ENCODE results near the gene PCMT1.
"Not testable (repeated sequence)": the region's sequence is repeated elsewhere in the genome, so short reads cannot be mapped to it uniquely, and the experiment has no call there.

The PCMT1 gene
- total RNA-seq = 64.9 to 112 (median 84.0) reads per million in 17 experiments

DNA sequence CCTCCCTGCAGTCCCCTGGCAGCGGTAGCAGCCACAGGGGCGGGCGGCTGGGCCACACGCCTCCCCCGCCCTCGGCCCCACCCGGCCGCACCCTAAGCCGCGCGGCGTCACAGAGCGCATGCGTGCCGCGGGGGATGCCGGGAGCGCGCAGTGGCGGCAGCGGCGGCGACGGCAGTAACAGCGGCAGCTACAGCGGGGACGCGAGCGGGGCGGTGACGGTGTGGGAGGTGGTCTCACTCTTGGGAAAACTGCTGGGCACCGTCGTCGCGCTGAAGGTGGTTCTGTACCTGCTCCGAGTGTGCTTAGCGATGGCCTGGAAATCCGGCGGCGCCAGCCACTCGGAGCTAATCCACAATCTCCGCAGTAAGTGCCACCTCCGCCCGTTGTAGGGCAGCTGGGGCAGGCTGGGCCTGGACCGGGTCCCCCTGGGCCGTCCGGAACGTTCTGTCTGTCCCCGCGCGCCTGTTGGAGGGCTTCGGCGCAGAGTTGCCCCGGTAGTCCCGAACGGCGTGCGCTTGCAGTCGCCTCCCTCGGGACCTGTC, at the start of gene PCMT1:
Gene PCMT1 (plus strand): TSS at position 148 of the 542 bp plus-strand sequence. CDS start 161 bp downstream, at position 309.
- peak; percentile 97 to 99 (median 98) for DNase-seq

DNA sequence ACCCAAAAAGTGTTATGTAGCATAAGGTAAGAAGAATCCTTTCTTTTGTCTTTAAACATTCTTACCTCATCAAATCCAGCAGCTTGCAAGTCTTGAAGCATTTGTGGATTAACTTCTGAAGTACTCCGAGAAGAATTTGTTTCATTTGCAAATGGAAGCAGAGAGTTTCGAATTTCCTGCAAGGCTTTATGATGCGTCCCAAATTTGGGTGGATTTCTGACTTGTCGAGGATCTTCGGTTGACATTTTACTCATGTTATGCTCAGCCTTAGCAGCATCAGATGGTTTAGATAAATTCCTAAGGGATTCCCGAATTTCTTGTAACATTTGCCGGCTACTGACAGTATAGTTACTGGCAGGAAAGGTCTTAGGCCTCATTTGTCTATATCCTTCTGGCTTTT, 47.8 kb upstream of the PCMT1 start:
- DNase-seq = no peak

DNA sequence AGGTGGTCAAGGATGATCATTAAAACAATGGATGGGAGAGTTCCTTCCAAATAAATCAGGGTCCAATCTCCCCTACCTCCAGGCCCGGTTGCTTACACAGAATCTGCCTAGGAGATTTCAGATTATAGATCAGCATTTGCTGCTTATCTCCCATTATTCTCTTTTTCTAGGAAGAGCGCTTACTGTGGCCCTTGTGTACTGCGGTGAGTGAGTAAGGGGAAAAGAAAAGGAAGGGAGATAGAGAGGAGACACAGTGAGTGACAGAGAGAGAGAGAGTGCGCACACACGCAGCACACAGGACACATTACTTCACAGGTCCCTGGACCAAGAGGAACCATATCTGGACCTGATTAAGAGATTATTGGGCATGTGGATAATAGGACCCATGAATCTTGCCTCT, 37.8 kb upstream of the PCMT1 start:
- DNase-seq = no peak

DNA sequence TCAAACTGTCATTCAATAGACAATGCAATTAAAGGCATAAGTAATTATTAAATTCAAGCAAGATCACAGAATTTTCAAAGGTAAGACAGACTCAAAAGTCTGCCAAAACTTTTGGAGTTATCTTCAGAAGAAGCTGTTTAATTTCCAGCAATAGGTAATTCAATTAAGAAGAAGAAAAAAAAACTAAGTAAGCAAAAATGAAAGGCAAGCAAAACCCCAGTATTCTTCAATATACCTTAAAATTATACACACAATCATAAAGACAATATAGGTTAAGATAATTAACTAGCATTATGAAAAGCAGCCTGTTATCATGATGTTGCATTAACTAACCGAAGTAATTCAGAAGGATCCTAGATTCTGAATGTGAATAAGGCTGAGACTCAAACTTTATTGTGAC, 35.1 kb upstream of the PCMT1 start:
- no peak for DNase-seq

DNA sequence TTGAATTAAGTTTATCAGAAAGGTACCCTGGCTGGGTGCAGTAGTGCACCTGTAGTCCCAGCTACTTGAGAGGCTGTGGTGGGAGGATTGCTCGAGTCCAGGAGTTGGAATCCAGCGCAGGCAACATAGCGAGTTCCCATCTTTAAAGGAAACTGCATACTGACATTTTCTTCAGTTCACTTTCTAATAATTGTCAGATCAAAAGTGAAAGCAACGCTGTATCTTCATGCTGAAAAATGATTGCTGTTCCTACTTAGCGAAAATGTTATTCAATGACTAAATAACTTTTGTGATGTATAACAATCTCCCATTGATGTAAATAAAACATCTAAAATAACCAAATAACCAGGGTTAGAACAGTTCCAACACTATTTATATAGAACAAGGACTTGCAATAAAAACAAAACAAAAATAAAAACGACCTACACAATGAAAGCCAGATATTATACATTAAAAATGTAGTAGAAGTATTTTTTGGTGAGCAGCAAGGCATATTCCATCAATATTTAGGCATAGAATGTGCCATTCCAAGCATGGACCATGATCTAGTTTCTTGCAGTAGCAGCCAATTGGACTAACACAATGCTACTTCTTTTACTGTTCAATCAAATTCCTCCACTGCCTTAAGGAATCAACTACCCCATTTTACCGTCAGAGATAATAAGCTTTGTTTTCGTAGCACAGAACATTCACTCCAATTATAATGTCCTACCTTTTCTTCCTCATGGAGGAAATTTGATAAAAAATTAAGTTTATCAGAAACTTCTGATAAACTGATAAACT, 33.2 kb upstream of the PCMT1 start:
- DNase-seq = peak in 3 of 4 experiments; percentile 9 to 40 (median 28)

DNA sequence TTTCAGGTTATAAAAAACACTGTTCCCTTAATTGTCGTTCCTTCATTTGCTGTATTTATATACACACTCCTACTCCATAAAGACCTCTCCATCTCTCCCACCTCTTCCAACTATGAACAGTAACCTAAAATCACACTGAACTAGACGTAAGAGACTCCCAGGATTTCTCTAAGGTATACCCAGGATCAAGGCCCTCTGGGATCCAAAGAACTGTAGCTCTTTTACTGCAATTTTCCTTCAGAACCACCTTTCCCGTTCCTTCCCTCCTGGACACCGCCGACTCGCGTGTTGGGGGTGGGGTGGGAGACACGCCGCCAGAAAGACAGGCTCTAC, 32.3 kb upstream of the PCMT1 start:
- DNase-seq = no peak

DNA sequence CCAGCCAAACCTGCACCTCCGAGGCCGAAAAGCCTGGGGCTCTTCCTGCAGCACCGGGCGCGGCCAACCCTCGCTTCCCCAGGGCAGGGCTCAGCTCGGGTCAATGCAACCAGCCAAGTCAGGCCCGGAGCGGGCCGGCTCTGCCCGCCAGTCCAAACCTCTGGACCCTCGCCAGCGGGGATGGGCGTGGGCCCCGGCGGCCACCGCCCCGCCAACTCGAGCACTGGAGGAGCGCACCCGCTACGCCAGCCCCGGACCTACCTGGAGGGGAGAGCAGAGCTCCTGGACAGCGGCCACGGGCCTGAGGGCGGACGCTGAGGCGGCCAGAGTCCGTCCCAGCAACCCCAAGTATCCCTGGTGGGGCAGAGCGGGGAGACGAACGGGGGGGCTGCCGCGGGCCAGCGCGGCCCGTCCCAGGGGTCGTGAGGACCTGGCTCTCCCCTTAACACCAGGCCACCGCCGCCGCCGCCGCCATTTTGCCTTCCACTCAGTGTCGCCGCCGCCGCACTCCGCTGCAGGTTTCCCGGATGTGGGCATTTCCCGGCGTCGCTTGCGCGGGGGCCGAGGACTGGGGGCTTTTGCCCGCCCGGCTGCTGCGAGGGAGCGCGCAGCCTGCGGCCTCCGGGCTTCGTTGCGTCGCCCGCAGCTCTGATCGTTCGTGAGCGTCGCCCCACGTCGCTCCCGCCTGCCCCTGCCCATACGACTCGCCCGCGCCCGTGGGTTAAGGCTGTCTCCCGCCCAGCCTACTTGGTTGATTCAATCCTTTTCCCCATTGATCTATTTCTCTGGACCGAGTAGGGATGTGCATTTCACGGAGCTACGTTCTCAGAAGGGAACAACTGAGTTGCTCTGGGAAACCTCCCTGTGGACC, 31.7 kb upstream of the PCMT1 start, which contains the start of gene LATS1:
Gene LATS1 (minus strand): TSS at position 514 of the 871 bp plus-strand sequence. CDS start 15,975 bp downstream, outside the sequence.
- peak; percentile 85 to 94 (median 90) for DNase-seq

DNA sequence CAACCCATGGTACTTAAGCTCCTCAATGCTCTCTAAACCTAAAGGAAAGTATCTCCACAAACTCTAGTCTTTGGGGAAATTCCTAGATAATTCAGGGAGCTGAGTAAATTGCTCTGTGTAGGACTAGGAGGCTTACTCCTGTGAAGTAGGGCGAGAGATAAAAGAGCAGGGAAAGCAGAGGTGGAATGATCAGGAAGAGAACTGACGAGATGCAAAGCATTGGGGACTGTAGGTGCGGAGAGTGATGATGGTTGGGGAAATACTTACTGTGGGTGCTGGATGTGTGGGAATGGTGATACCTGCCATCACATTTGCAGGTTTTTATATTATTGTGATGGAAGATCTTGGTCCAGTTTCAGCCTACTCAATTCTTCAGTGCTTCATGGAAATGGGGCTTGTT, 30.0 kb upstream of the PCMT1 start:
- DNase-seq = no peak

GRCh38 chr6:149723262-149723661, 26.3 kb upstream of the PCMT1 start:
- DNase-seq = no peak

GRCh38 chr6:149723771-149724417, 25.6 kb upstream of the PCMT1 start:
- DNase-seq = peak; percentile 58 to 81 (median 78)

DNA sequence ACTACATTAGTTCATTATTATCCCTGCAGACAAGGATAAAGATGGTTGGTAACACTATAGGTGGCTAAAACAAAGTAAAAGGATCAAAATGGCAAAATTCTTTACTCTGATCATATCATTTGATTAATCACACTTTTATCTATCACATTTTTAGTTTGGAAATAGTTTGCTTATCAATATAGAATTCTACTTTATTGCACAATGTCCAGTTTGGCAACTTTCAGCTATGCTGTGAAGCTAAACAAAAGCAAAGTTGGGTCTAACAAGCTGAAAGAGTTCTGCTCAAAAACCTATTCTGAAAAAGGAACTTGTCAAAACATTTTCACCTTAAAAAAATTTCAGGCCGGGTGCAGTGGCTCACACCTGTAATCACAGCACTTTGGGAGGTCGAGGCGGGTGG, 23.8 kb upstream of the PCMT1 start:
- no peak for DNase-seq

GRCh38 chr6:149727793-149728498, 21.6 kb upstream of the PCMT1 start:
- peak; percentile 33 to 82 (median 53) for DNase-seq

- DNase-seq = peak in 2 of 4 experiments; percentile 18 to 33
Observed at GRCh38 chr6:149728499-149729234, 20.9 kb upstream of the PCMT1 start.

DNA sequence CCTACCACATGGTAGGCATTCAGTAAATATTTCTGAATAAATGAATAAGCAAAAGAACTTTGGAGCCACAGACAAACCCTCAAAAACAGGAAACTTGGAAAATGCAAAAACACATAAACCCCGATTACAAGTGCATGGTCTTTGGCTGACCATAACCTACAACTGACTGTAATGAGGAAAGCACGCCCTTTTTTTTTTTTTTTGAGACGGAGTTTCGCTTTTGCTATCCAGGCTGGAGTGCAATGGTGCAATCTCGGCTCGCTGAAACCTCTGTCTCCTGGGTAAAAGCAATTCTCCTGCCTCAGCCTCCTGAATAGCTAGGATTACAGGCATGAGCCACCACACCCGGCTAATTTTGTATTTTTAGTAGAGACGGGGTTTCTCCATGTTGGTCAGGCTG, 19.7 kb upstream of the PCMT1 start:
- DNase-seq = peak; percentile 44 to 69 (median 60)

DNA sequence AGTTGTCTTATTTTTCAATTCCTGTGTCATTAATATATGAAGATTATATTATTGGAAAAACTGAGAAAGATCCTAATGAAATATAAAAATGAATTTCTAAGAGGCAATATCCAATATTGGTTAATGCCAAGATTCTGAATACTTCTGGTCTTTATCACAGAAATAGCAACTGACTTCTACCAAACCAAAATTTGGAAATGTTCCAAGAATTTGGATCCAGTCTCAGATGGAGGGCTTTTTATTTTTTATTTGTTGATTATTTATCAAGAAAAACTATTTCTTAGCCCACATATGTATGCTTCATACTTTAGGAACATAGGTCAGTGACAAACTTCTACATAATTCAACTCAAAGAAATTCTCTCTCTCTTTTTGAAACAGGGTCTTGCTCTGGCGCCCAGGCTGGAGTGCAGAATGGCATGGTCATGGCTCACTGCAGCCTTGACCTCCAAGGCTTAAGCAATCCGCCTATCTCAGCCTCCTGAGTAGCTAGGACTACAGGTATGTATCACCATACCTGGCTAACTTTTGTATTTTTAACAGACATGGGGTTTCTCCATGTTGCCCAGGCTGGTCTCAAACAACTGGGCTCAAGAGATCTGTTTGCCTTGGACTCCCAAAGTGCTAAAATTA, 16.3 kb upstream of the PCMT1 start:
- no peak for DNase-seq

DNA sequence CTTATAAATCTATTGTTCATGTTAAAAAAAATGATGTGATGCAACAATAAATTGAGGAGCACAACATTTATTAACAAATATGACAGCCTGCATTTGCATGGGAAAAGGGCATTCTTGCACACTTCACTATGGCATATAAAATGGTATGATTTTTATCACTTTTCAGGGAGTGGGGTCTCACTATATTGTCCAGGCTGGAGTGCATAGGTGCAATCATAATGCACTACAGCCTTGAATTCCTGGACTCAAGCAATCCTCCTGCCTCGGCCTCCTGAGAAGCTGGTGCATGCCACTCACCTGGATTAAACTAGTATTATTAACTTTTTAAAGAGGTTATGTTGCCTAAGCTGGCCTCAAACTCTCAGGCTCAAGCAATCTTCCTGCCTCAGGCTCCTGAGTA, 14.6 kb upstream of the PCMT1 start:
- no peak for DNase-seq

GRCh38 chr6:149745252-149745651, 4.3 kb upstream of the PCMT1 start:
- not testable (repeated sequence) for DNase-seq

- DNase-seq = peak; percentile 96 to 97 (median 96)
Observed at GRCh38 chr6:149746147-149746946, 3.2 kb upstream of the PCMT1 start, which contains the start of gene NUP43. Gene NUP43 (minus strand): TSS chr6:149746529. CDS start chr6:149746495, 34 bp downstream.

GRCh38 chr6:149749082-149749593, 403 bp upstream of the PCMT1 start:
- DNase-seq = not testable (repeated sequence)

Data from suppressor macrophage (primary cell).